HepG2 (cell line): ENCODE results near the gene CNP. TPM values are rescaled to one million over a fixed set of nuclear protein-coding genes. Genes with fewer than 3 reads are reported as not detected.
A peak's percentile ranks its signal among the peaks of the same experiment; 100 is the strongest.

ENCODE experiments used
- CHD4 ChIP-seq: fragments of 200-600 bp; sonication (generic); IDR thresholded peaks from 2 replicates; pipeline ENCODE4 v1.7.0; 2017; ENCODE audit warnings: mild to moderate bottlenecking, low read length, borderline replicate concordance
- FOXA1 ChIP-seq, 2 experiments: fragments of 450-650 bp in 1 of 2; sonication (generic) in 1 of 2; formaldehyde crosslinking in 1 of 2; IDR thresholded peaks; 2 replicates each; pipeline versions ENCODE4 v1.4.0 to v1.6.1; 2016 to 2020; ENCODE audit warnings: missing genetic modification reagents in 1 of 2
- GATAD2A ChIP-seq: IDR thresholded peaks from 2 replicates; pipeline ENCODE4 v1.6.1; 2016
- GLI4 ChIP-seq: sonication (generic); formaldehyde crosslinking; IDR thresholded peaks from 2 replicates; pipeline ENCODE4 v1.5.1; 2020; ENCODE audit warnings: missing genetic modification reagents, mild to moderate bottlenecking, moderate library complexity, borderline replicate concordance
- NFE2L1 ChIP-seq: sonication (generic); formaldehyde crosslinking; IDR thresholded peaks from 2 replicates; pipeline ENCODE4 v1.4.0; 2020; ENCODE audit warnings: missing genetic modification reagents, mild to moderate bottlenecking, borderline replicate concordance
- NR1H2 ChIP-seq: sonication (generic); formaldehyde crosslinking; IDR thresholded peaks from 2 replicates; pipeline ENCODE4 v1.8.1; 2022; ENCODE audit warnings: low read depth, missing genetic modification reagents, borderline replicate concordance
- PHB2 ChIP-seq: fragments of 450-650 bp; IDR thresholded peaks from 2 replicates; pipeline ENCODE4 v1.6.1; 2018; ENCODE audit not compliant: partially characterized antibody
- RBAK ChIP-seq: sonication (generic); formaldehyde crosslinking; IDR thresholded peaks from 2 replicates; pipeline ENCODE4 v1.5.1; 2020; ENCODE audit warnings: mild to moderate bottlenecking, missing genetic modification reagents
- RNF2 ChIP-seq: fragments of 450-650 bp; conservative IDR thresholded peaks from 2 replicates; pipeline ENCODE4 v1.6.1; 2016; ENCODE audit warnings: low read depth
- SALL1 ChIP-seq: sonication (generic); formaldehyde crosslinking; IDR thresholded peaks from 2 replicates; pipeline ENCODE4 v1.8.0; 2022; ENCODE audit warnings: mild to moderate bottlenecking, missing genetic modification reagents
- SMARCE1 ChIP-seq: fragments of 450-650 bp; IDR thresholded peaks from 2 replicates; pipeline ENCODE4 v1.6.1; 2017; ENCODE audit warnings: borderline replicate concordance
- SMC3 ChIP-seq: IDR thresholded peaks from 2 replicates; pipeline ENCODE4 v1.6.1; 2011; ENCODE audit warnings: low read length, improper control_type of control experiment
- THAP11 ChIP-seq: IDR thresholded peaks from 2 replicates; pipeline ENCODE4 v1.6.1; 2016; ENCODE audit warnings: missing biosample characterization, missing genetic modification reagents
- TOE1 ChIP-seq: sonication (generic); formaldehyde crosslinking; IDR thresholded peaks from 2 replicates; pipeline ENCODE4 v1.4.0; 2020; ENCODE audit warnings: mild to moderate bottlenecking, missing genetic modification reagents
- TOPORS ChIP-seq: sonication (generic); formaldehyde crosslinking; IDR thresholded peaks from 2 replicates; pipeline ENCODE4 v1.8.0; 2023; ENCODE audit warnings: mild to moderate bottlenecking, missing genetic modification reagents
- ZFP62 ChIP-seq: sonication (generic); formaldehyde crosslinking; IDR thresholded peaks from 2 replicates; pipeline ENCODE4 v1.4.0; 2020; ENCODE audit warnings: missing genetic modification reagents
- ZNF24 ChIP-seq: fragments of 450-650 bp; IDR thresholded peaks from 2 replicates; pipeline ENCODE4 v1.6.1; 2017; ENCODE audit warnings: antibody characterized with exemption, mild to moderate bottlenecking
- ZNF317 ChIP-seq: sonication (generic); formaldehyde crosslinking; IDR thresholded peaks from 2 replicates; pipeline ENCODE4 v1.5.0; 2020; ENCODE audit warnings: mild to moderate bottlenecking, missing genetic modification reagents
- ZNF570 ChIP-seq: sonication (generic); formaldehyde crosslinking; IDR thresholded peaks from 2 replicates; pipeline ENCODE4 v1.4.0; 2020; ENCODE audit warnings: mild to moderate bottlenecking, missing genetic modification reagents, borderline replicate concordance
- ZNF710 ChIP-seq: sonication (generic); formaldehyde crosslinking; IDR thresholded peaks from 2 replicates; pipeline ENCODE4 v1.5.0; 2020; ENCODE audit warnings: mild to moderate bottlenecking, missing genetic modification reagents, borderline replicate concordance
- ZNF772 ChIP-seq: sonication (generic); formaldehyde crosslinking; IDR thresholded peaks from 2 replicates; pipeline ENCODE4 v1.5.0; 2020; ENCODE audit warnings: mild to moderate bottlenecking, missing genetic modification reagents
- ZNF780A ChIP-seq: sonication (generic); formaldehyde crosslinking; IDR thresholded peaks from 2 replicates; pipeline ENCODE4 v1.8.0; 2022; ENCODE audit warnings: mild to moderate bottlenecking, missing genetic modification reagents, moderate library complexity
- ZNF83 ChIP-seq: sonication (generic); formaldehyde crosslinking; IDR thresholded peaks from 2 replicates; pipeline ENCODE4 v1.4.0; 2020; ENCODE audit warnings: missing genetic modification reagents, mild to moderate bottlenecking, borderline replicate concordance
- ZNF850 ChIP-seq: sonication (generic); formaldehyde crosslinking; conservative IDR thresholded peaks from 2 replicates; pipeline ENCODE4 v1.9.0; 2021; ENCODE audit warnings: mild to moderate bottlenecking, missing genetic modification reagents
- ZSCAN9 ChIP-seq: IDR thresholded peaks from 2 replicates; pipeline ENCODE4 v1.6.1; 2016; ENCODE audit warnings: borderline replicate concordance
- polyA plus RNA-seq, 8 experiments: library from polyadenylated mRNA; depleted of rRNA in 3 of 8; stranded (reverse) in 7 of 8; unstranded in 1 of 8; fragments of >200 nt; fragmentation: Illumina TruSeq in 4 of 8; extraction: Trizol in 4 of 8; gene quantifications; 2 replicates each; pipeline versions ENCODE4 v1.2.1 to v1.2.3, GENCODE V29; 2011 to 2016; ENCODE audit warnings: low read depth in 4 of 8, missing spikeins in 1 of 8, mixed read lengths in 1 of 8; ENCODE audit not compliant: insufficient read depth in 1 of 8
- total RNA-seq, 5 experiments: library from RNA; depleted of rRNA; stranded (reverse); fragments of >200 nt; fragmentation: Illumina TruSeq; extraction: Trizol; gene quantifications; 2 replicates each; pipeline ENCODE4 v1.2.3, GENCODE V29; 2016; ENCODE audit warnings: low read depth in 1 of 5
- TF ChIP-seq, protein P1 (sequence below): sonication (generic); formaldehyde crosslinking; IDR thresholded peaks from 2 replicates; pipeline ENCODE4 v1.5.0; 2020; ENCODE audit warnings: missing genetic modification reagents

CNP gene
- total and polyA plus RNA-seq, 2 of the 13 experiments (the other 11 are each of a cell fraction or from before 2014, with no cell fraction given): 97.2 to 161 TPM

DNA sequence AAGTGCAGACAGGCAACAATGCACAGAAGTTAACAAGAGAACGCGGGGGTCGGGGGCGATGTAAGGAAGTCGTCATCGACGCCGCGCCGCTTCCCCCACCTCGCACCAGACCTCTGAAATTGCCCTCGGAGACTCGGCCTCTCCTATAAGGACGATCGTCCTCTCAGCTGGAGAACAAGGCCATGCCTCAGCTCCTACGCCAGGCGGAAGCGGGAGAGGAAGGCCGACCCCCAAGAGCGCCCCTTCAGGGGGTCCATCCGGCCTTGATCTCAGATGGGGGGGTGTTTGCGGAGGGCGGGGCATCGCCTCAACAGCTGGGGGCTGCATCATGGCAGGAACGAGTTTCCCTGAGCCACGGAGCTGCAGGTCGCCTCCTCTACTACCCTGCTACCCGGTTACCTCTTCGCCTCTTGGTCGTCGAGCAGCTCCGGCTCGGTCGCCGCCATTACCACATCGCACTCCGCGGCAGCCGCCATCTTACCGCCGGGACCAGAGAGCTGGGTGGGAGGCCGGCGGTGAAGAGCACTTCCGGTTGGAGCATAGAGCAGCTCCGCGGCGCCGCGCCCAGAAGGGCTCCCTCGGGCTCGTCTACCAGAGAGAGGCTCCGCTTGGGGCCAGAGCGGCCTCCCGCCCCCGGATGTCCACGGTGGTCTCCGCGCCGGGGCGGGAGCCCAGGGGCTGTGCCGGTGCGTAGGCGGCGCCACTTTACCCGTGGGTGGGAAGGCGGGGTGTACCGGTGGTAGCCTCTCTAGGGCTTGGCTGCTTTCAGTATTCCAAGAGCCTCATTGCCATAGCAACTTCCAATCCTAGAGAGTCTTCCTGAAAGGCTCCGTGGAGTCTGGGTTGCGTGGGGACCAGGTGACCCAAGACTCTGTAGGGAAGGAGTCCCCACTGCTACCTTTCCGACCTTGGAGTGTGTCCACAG, 50.6 kb downstream of the CNP start, which contains the start of gene DNAJC7 (continued):
- TF ChIP-seq, protein P1, sequence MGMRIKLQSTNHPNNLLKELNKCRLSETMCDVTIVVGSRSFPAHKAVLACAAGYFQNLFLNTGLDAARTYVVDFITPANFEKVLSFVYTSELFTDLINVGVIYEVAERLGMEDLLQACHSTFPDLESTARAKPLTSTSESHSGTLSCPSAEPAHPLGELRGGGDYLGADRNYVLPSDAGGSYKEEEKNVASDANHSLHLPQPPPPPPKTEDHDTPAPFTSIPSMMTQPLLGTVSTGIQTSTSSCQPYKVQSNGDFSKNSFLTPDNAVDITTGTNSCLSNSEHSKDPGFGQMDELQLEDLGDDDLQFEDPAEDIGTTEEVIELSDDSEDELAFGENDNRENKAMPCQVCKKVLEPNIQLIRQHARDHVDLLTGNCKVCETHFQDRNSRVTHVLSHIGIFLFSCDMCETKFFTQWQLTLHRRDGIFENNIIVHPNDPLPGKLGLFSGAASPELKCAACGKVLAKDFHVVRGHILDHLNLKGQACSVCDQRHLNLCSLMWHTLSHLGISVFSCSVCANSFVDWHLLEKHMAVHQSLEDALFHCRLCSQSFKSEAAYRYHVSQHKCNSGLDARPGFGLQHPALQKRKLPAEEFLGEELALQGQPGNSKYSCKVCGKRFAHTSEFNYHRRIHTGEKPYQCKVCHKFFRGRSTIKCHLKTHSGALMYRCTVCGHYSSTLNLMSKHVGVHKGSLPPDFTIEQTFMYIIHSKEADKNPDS: no peak; the same call in 1 of the 2 replicates
- TF ChIP-seq SMC3 (no peak), GLI4 (CRISPR knock-in tag) (no peak), ZFP62 (no peak), ZNF24 (no peak), PHB2 (no peak), ZNF850 (CRISPR knock-in tag) (peak; percentile 86), NR1H2 (no peak), TOE1 (CRISPR knock-in tag) (no peak; the same call in 1 of the 2 replicates), FOXA1 (IDR thresholded peaks at IDR 0.05) (no peak), FOXA1 (CRISPR knock-in tag; IDR thresholded peaks at IDR 0.05) (no peak), THAP11 (peak; percentile 95), ZNF772 (CRISPR knock-in tag) (peak; percentile 87), TOPORS (CRISPR knock-in tag) (peak; percentile 82; the same call in 1 of the 2 replicates), ZNF780A (no peak), ZNF710 (peak; percentile 93), ZNF83 (CRISPR knock-in tag) (peak; percentile 56; the same call in 1 of the 2 replicates), ZNF317 (CRISPR knock-in tag) (peak; percentile 91), ZSCAN9 (peak; percentile 91; the same call in 1 of the 2 replicates), RBAK (no peak), CHD4 (no peak), RNF2 (no peak), SALL1 (peak; percentile 85), ZNF570 (CRISPR knock-in tag) (peak; percentile 78; the same call in 1 of the 2 replicates), GATAD2A (CRISPR knock-in tag) (peak; percentile 91; the same call in 1 of the 2 replicates), NFE2L1 (no peak), SMARCE1 (no peak)
